Measurements from ENCODE around the gene ASTN2. TPM values are rescaled to one million over a fixed set of nuclear protein-coding genes. Genes with fewer than 3 reads are reported as not detected.

ASTN2 gene
- total RNA-seq, 2 donors from 2014 or later: 113 to 153 TPM

GRCh38 chr9:117050007-117050406 lies 364.9 kb downstream of the ASTN2 start:
- TF ChIP-seq POLR2A (IDR thresholded peaks at IDR 0.05): no peak
- no peak for TF ChIP-seq CTCF (IDR thresholded peaks at IDR 0.05)
- TF ChIP-seq POLR2AphosphoS5 (IDR thresholded peaks at IDR 0.05): no peak
- H3K27me3 ChIP-seq (replicated peaks; ENCODE audit: insufficient read depth): no peaks in the 10 kb centered on the region
- DNase-seq (ENCODE audit: low spot score): no peak
- no peak overlapping the region for H3K4me3 ChIP-seq
- H3K27ac ChIP-seq: no peak overlapping the region
- no peaks in the 10 kb centered on the region for H3K9me3 ChIP-seq
- intact Hi-C loops (cut with DNase I): no loop called here
- WGBS: 77% methylated on average over 3 of the region's 3 CpGs
- H3K4me1 ChIP-seq (replicated peaks): no peaks in the 10 kb centered on the region
- no peaks in the 10 kb centered on the region for H3K36me3 ChIP-seq

- no peaks in the 10 kb centered on the region for H3K27me3 ChIP-seq (replicated peaks; ENCODE audit: insufficient read depth)
- intact Hi-C loops (cut with DNase I): no loop called here
- WGBS: 87% methylated on average over 3 of the region's 3 CpGs
These were observed 368.1 kb downstream of the ASTN2 start for GRCh38 chr9:117046666-117047327.

GRCh38 chr9:117044241-117044640 lies 370.6 kb downstream of the ASTN2 start:
- H3K4me3 ChIP-seq: no peak overlapping the region
- no peaks in the 10 kb centered on the region for H3K4me1 ChIP-seq (replicated peaks)
- DNase-seq (ENCODE audit: low spot score): no peak
- H3K9me3 ChIP-seq: no peaks in the 10 kb centered on the region
- TF ChIP-seq POLR2AphosphoS5 (IDR thresholded peaks at IDR 0.05): no peak
- no peak for TF ChIP-seq CTCF (IDR thresholded peaks at IDR 0.05)
- no peak for TF ChIP-seq POLR2A (IDR thresholded peaks at IDR 0.05)
- no peaks in the 10 kb centered on the region for H3K36me3 ChIP-seq
- WGBS: 54% methylated on average over 4 of the region's 4 CpGs
- intact Hi-C loops (cut with DNase I): no loop called here
- H3K27ac ChIP-seq: no peak overlapping the region
- H3K27me3 ChIP-seq (replicated peaks; ENCODE audit: insufficient read depth): no peaks in the 10 kb centered on the region

More at GRCh38 chr9:117046666-117047327, 368.1 kb downstream of the ASTN2 start:
- TF ChIP-seq CTCF (IDR thresholded peaks at IDR 0.05): no peak
- TF ChIP-seq POLR2A (IDR thresholded peaks at IDR 0.05): no peak
- TF ChIP-seq POLR2AphosphoS5 (IDR thresholded peaks at IDR 0.05): no peak
- H3K4me3 ChIP-seq: no peak overlapping the region
- H3K27ac ChIP-seq: no peak overlapping the region
- H3K4me1 ChIP-seq (replicated peaks): no peaks in the 10 kb centered on the region
- no peaks in the 10 kb centered on the region for H3K9me3 ChIP-seq
- DNase-seq (ENCODE audit: low spot score): no peak
- no peaks in the 10 kb centered on the region for H3K36me3 ChIP-seq

GRCh38 chr9:117043159-117043558 lies 371.7 kb downstream of the ASTN2 start:
- Histone ChIP-seq H3K27me3 (replicated peaks; ENCODE audit: insufficient read depth) (no peaks in the 10 kb centered on the region), H3K4me3 (no peak overlapping the region), H3K4me1 (replicated peaks) (no peaks in the 10 kb centered on the region), H3K27ac (no peak overlapping the region), H3K9me3 (no peaks in the 10 kb centered on the region), H3K36me3 (no peaks in the 10 kb centered on the region)
- TF ChIP-seq POLR2A (IDR thresholded peaks at IDR 0.05) (no peak), CTCF (IDR thresholded peaks at IDR 0.05) (no peak), POLR2AphosphoS5 (IDR thresholded peaks at IDR 0.05) (no peak)
- no peak for DNase-seq (ENCODE audit: low spot score)
- WGBS: 85% methylated on average over 1 of the region's 1 CpG
- intact Hi-C loops (cut with DNase I): no loop called here

GRCh38 chr9:117035546-117035945 lies 379.3 kb downstream of the ASTN2 start:
- no peak overlapping the region for H3K4me3 ChIP-seq
- no peaks in the 10 kb centered on the region for H3K4me1 ChIP-seq (replicated peaks)
- DNase-seq (ENCODE audit: low spot score): no peak
- no peak for TF ChIP-seq POLR2AphosphoS5 (IDR thresholded peaks at IDR 0.05)
- no peak for TF ChIP-seq CTCF (IDR thresholded peaks at IDR 0.05)
- TF ChIP-seq POLR2A (IDR thresholded peaks at IDR 0.05): no peak
- H3K36me3 ChIP-seq: no peaks in the 10 kb centered on the region
- H3K27ac ChIP-seq: no peak overlapping the region
- no peaks in the 10 kb centered on the region for H3K9me3 ChIP-seq
- intact Hi-C loops (cut with DNase I): no loop called here
- H3K27me3 ChIP-seq (replicated peaks; ENCODE audit: insufficient read depth): no peaks in the 10 kb centered on the region
- WGBS: 71% methylated on average over 1 of the region's 1 CpG

Data from prostate gland (tissue), 2 donors.